Cerebellar nuclear complex (tissue), 1 donor: Measurements from ENCODE around the gene STAT3.
A peak's percentile ranks its signal among the peaks of the same experiment; 100 is the strongest.

ENCODE experiments used
- DNase-seq, 2 experiments: peaks; one replicate each; lab custom pipeline; 2025; lab: John Stamatoyannopoulos, UW

STAT3 gene

DNA sequence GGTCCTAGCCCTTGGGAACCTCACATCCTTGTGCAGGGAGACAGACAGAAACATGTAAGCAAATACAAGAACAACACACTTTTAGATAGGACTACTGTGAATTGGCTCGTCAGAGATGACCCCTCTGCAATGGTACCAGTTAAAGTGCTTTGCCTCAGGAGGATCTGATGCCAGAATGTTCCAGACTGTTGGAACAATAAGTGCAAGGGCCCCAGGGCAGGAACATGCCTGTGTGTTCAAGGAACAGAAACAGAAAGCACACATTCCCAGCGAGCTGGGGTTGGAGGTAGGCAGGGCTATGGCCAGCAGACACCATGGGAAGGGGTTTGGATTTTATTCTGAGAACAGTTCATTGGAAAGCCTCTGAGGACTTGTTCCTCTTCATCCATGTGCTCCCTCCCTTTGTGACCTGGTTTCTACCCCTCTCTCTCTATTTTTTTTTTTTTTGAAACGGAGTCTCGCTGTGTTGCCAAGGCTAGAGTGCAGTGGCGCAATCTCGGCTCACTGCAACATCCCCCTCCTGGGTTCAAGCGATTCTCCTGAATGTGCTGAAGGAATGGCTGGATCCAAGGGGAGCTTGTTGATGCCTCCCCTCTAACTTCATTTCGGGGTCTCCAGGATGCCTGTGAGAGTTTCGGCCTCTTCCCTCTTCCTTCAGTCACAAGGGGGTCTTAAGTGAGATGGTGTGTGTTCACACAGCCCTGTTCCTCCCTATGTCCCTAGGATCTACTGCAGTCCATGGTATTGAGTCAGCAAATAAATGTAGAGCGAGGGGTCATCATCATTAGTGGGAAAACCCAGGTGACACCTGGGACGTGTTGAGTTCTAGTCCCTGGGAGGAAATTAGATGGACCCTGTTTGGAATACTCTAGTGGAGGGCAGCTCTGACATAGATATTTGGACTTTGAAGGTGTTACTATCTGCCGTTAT is 93.5 kb downstream of the STAT3 start:
- no peak for DNase-seq

DNA sequence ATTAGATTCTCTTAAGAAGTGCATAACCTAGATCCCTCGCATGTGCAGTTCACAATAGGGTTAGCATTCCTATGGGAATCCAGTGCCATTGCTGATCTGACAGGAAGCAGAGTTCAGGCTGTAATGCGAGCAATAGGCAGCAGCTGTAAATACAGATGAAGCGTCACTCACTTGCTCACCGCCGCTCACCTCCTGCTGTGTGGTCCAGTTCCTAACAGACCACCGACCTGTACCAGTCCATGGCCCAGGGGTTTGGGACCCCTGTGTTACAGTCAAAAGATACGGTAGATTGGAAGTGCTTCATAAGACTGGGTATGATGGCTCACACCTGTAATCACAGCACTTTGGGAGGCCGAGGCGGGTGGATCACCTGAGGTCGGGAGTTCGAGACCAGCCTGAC is 97.1 kb downstream of the STAT3 start:
- DNase-seq, result no peak

DNA sequence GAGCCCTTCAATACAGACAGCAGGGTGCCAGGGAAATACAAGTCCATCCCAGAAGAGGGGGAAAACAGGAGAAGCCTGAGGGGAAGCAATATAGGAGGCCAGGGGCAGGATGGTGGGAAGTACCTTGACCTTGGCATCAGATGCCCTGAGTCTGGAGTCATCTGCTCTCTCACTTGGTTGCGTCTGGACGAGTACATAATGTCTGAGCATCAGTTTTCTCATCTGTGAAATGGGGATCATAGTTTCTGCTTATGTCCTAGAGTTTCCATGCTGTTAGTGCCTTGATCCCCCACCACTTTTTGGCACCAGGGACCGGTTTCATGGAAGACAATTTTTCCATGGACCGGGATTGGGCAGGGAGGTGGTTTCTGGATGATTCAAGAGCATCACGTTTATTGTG is 97.7 kb downstream of the STAT3 start:
- DNase-seq, result no peak

DNA sequence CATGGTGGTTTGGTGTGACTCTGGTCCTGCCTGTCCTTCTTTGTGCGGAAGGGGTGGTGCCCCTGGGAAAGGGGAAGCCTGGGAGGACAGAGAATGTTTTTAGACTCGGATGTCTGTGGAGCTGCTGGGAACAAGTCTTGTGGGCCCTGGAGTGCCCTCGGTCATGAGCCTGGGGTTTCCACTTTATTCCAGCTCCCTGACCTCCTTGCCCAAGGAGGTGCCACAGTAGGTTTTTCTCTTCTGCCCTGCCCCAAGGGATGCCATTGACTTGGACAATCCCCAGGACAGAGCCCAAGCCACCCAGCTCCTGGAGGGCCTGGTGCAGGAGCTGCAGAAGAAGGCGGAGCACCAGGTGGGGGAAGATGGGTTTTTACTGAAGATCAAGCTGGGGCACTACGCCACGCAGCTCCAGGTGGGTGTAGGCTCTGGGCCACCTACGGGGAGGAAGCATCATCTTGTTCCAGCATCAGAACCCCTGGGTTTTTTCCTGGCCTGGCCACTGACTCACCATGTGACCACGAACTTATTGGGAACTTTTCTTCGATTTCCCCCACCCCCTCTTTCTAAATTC is 98.5 kb downstream of the STAT3 start:
- DNase-seq, result no peak

DNA sequence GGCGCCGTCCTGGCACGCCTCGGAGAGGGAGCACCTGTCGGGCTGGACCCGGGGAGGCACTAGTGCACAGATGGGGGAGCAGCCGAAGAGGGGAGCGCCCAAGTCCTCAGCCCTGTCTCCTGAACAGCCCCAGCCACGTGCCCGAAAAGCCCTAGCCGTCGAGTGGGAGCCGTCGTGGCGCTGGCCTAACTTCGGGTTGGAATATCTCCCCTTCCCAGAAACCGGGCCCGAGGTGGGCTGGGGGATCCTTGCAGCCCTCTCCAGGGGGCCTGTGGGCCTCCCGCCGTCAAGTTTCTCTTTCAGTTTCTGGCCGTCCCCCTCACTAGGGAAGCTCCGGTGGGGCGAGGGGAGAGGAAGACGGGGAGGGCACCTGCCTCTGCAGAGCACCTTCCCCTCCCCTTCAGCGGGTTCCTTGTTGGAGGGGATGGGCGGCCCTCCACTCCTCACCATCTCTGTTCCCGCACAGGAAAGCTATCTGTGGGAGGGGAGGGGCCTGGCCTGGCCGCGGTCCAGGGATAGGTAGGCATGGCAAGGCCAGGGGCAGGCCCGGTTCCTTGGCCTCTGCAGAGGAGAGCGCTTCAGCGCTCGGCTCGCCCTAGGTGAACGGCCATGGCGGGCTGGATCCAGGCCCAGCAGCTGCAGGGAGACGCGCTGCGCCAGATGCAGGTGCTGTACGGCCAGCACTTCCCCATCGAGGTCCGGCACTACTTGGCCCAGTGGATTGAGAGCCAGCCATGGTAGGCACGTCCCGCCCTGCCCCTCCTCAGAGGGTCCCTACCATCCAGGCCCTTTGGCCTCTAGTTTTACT is 99.2 kb downstream of the STAT3 start:
- no peak for DNase-seq

DNA sequence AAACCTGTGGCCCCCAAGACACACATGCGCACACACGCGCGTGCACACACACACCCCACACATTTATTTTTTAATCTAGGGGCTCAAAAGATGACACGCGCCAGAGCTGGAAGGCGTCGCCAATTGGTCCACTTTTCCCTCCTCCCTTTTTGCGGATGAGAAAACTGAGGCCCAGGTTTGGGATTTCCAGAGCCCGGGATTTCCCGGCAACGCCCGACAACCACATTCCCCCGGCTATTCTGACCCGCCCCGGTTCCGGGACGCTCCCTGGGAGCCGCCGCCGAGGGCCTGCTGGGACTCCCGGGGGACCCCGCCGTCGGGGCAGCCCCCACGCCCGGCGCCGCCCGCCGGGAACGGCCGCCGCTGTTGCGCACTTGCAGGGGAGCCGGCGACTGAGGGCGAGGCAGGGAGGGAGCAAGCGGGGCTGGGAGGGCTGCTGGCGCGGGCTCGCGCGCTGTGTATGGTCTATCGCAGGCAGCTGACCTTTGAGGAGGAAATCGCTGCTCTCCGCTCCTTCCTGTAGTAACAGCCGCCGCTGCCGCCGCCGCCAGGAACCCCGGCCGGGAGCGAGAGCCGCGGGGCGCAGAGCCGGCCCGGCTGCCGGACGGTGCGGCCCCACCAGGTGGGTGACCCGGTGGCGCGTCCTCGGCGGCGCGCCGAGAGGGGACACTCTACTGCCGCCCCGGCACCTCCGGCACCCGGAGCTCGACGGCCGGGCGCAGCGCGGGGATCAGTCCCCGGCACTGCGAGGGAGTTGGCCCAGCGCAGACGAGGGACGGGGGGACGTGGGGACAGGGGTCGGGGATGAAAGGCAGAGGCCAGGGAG is 100.1 kb downstream of the STAT3 start, which contains the start of gene STAT5A:
STAT5A (plus strand) TSS at position 522 of the 826 bp plus-strand sequence. CDS start 914 bp downstream, outside the sequence.
- DNase-seq, result peak in 1 of 2 experiments; percentile 24

DNA sequence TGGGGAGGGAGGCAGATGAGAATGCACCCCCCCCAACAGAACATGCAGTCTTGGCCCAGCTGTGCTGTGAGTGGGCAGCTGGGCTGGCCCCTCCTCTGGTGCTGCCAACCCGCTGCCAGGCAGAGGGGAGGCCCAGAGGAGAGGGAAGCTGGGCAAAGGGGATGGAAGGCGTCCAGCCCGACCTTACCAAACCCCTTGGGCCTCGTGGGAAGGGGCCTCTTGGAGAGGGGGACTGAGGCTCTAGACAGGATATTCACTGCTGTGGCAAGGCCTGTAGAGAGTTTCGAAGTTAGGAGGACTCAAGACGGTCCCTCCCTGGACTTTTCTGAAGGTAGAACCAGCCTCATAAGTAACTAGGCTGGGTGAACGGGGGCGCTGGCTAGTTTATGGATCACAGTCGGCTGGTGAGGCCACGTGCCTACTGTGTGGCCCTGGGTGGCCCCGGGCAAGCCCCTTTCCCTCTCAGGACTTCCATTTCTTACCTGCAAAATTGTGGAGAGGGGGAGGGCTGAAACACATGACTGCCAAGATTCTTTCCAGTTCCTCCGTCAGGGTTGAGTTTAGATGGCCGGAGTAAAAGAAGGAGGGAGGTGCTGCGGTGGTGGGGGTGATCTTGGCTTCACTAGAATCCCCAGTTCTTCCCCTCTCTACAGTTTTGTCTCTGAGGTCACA is 100.8 kb downstream of the STAT3 start:
- no peak for DNase-seq

DNA sequence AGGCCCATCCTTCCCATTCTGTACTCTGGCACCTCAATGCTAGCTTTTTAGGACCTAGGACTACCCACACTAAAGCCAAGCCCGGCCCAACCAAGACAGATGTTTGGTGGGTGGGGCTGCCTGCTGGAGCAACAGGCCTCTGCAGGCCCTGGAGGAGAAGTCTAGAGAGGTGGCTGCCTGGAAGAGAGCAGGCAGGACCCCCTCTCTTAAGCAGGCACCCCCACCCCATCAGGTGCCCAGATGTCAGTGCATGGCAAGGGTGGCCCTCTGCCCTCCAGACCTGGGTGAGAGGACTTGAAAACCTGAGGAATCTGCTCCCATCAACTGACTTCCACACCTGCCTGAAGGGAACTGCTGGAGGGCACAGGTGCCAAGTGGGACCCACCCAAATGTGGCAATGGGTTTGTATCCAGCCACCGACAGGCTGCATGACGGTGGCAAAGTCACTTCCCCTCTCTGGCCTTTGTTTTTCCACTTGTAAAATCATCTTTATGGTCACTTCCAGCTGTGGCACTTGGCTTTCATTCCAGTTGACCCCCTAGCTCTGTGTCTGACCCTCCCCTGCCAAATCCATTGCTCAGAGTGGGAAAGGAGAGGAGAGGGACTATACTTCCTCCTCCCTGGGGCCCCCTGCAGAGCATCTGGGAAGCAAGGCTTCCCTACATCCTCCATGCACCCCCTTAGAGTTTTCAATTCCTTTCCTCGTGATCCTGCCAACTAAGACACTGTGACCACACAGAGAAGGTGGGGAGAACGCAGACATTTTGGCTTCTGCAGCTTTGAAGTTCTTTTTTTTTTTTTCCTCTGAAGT is 101.6 kb downstream of the STAT3 start:
- no peak for DNase-seq

DNA sequence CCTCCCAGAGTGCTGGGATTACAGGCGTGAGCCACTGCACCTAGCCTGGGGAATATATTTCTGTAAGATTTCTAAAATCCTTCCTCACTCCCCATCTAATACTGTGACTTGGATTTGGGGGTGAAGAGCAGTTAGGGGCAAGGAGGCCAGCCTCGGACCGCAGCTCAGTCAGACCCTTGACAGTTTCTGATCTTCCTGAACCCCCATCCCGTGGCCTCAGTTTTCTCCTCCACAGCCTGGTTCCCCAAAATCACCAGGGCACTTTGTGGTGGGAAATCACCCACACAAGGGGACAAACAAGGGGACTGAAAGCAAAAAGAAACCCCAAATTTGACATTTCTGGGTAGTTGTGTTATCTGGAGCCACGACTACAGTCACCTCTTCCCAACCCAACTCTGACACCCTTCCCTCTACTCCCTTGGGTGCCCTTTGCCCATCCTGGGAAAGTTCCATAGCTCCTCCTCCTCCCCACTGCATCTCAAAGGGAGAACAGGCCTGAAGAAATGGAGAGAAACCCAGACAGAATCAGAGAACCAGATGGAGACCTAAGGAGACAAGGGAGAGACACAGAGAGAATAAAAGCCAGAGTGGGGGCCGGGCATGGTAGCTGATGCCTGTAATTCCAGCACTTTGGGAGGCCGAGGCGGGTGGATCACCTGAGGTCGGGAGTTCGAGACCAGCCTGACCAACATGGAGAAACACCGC is 102.7 kb downstream of the STAT3 start:
- no peak for DNase-seq

DNA sequence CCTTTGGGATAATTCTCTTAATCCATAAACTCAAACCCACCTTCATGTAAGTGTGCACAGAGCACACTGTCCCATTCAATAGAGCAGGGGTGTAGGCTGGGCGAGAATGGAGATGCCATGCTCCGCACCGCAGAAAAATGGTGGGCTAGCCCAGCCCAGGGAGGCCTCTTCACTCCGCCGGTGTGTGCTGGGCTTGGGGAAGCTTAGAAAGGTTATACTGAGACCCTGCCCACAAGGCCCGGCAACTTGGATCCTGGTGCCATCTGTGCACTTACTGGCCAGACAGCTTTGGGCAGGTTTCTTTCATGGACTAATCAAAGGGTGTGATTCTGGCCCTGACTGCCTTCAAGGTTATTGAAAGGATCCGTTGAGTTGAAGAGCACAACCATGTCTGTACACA is 103.7 kb downstream of the STAT3 start:
- DNase-seq, result no peak

DNA sequence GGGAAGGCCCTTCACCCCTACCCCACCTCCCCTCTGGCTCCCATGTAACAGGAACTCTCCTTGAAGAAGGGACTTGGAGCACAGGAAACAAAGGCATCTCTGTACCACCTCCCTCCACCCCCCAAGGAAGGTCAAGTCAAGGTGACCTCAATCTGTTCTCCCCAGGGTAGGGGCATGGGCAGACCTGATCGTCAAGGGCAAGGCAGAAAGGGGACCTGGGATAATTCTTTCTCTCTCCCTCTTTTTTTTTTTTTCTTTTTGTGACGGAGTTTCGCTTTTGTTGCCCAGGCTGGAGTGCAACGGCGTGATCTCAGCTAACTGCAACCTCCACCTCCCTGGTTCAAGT is 104.2 kb downstream of the STAT3 start:
- DNase-seq, result no peak

DNA sequence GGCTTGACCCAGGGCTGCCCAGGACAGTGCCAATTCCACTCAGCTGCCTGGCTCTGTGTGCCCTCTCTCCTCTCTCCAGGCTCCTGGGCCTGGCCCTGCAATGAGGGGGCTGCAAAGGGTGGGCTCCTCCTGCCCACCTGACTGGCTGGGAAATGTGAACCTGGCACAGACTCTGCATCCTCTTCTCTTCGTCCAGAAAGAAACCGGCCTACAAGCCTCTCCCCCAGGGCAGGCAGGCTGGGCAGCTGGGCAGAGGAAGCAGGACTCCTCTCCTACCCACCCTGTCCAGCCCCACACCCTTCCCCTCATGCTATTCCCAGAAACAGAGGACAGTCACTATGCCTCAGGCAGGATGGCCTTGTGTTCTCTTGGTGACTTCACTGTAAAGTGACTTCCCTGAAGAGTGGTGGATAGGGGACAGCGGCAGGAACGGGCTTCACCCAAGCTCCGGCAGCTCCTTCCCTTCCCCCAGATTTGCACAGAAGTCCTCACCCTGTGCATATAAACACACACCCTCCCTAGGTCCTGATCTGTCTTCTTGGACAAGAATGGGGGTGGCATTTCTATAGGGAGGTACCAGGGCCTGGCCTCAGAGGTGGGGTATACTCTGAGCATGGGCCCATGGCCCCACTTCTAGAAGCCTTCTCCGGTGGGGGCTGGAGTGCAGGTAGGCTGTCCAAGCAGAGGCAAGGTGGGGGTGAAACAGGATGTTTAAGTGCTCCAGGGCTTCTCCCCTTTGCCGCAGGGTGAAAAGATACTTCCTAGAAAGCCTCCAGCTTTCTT is 104.8 kb downstream of the STAT3 start:
- no peak for DNase-seq

DNA sequence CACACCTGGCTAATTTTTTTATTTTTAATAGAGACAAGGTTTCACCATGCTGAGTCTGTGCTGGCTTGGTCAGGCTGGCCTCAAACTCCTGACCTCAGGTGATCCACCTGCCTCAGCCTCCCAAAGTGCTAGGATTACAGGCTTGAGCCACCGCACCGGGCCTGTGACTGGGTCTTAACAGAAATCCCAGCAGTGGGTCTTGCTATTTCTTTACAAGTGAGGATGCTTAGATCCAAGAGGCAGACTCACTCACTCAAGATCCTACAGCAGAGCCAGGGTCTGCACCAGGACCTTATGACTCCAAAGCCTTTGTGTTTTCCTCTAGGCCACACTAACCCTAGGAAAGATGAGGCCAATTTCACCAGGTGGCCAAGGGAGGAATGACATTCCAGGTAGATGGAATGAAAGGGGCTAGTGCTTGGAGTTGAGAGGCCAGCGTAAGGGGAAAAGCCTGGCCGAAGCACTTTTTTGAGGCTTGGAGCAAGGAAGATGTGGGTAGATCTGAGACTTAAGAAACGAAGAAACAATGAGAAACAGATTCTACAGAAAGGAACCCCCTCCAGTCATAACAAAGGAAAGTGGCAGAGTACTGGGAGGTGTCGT is 105.7 kb downstream of the STAT3 start:
- DNase-seq, result no peak

DNA sequence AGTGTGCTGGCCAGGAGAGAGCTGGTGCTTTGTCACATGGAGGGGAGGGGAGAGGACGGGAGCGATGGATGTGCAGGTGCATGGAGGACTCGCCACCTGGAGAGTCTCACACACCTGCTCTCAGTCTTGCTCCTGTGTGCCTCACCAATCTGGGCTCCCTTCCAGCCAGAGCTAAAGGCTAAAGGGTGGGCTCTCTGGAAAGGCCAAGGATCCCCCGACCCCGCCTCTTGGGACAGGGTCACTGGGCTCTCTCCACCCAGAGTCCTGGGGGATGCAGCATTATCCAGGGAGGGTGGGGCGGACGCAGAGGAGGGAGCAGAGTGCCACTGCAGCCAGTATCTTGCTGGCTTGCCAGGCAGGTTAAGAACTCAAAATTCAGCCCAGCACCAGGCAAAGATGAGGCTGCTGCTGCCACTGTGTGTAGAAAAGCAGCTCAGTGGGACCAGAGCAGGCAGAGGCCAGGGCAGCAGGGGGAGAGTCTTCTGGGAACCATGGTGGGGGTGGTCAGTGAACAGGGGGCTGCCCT is 106.6 kb downstream of the STAT3 start:
- no peak for DNase-seq

DNA sequence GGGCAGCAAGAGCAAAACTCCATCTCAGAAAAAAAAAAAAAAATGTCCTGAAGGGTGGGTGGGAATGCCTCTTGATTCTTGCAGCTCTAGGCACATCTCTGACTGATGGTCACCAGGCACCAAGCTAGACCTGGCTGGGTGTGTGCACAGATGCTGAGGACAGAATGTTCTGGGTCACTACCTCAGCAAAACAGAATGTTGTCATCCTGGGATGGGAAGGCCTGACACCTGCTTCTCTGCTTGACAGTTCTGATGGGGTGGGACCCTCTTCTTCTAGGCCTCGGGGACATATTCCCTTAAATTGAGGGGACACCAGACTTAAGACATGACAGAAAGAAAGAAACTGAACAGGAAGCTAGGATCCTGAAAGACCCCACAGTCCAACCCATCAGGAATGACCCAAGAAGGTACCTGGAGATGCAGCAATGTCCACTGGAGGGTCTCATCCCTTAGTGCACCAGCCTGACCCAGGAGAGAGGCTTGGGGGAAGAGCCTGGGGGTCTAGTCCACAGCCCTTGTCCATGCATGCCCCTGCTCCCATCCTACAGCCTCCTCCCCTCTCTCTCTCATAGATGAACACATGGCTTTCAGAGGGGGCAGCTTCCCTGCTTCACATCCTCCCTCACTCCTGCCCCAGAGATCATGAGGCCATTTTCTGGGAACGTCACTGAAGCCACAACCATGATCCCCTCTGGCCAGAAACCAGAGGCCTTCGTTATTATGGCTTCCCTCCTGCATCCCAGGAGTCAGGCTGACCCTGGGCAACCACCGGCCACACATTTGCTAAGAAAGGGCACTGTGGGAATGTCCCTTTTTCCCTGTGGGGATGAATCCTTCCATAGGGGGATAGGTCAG is 108.2 kb downstream of the STAT3 start:
- no peak for DNase-seq

DNA sequence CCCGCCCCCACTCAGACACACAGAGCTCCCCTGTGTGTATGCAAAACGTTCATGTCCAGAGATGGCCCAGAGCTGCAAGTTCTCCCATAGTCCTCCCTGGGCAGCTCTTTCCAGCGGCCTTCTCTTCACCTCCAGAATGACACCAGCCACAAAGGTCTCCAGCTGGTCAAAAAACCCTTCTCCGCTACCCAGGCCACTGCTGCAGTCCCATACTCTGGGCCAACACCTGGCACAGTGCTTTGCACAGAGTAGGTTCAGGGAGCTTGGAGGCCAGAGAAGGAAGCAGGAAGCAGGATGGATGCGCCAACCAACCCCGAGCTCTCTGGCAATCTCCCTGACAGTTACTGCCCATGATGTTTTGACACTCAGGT is 110.9 kb downstream of the STAT3 start:
- DNase-seq, result no peak

DNA sequence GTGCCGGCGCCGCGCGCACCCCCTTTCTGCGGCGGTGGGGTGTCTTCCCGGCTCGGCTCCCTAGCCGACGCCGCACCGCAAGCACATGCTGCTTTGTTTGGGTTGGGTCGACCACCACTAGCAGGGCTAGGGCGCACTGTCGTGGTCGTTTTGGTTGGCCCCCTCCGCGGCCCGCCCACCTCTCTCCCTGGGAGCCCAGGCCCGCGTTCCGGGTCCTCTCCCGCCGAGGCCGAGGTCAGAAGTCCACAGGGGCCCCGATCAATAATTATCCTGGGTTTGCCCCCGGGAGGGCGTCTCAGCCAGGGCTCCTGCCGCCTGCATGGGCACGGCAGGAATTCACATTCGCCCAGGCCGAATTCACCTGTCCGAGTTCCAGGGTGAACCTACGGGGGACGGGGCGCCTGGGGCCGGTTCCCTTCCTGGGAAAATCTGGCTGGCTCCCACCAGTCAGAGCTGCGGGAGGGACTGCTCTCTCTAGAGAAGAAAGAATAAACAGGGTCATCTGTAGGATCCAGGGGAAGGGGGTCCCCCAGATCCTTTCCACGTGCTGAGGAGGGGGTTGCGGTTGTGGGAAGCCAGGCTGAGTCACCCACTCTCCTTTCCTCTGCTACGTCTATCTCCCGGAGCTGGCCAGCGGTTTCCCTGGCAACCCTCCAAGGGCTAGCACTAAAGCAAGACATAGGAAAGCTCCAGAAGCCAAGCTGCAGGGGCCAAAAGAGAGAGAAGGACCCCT is 111.5 kb downstream of the STAT3 start:
- DNase-seq, result no peak
